Sigmoid colon (tissue), 7 donors: ENCODE data around the gene ARIH1. TPM values are rescaled to one million over a fixed set of nuclear protein-coding genes. Genes with fewer than 3 reads are reported as not detected.

Experiments
- DNase-seq: peaks from one replicate; pipeline ENCODE4 v3.0.0-alpha.2; 2019
- H3K27ac ChIP-seq, 4 donors: fragments of 200-600 bp; sonication (generic); one replicate each; pipeline ENCODE4 v1.5.1; 2016 to 2019; ENCODE audit warnings: mild to moderate bottlenecking in 1 of 4
- H3K27me3 ChIP-seq, 3 donors: fragments of 200-600 bp; sonication (generic); one replicate each; pipeline ENCODE4 v1.5.1; 2019; ENCODE audit warnings: mild to moderate bottlenecking in 1 of 3
- H3K36me3 ChIP-seq, 4 donors: fragments of 200-600 bp; sonication (generic); one replicate each; pipeline ENCODE4 v1.5.1; 2016 to 2019
- H3K4me1 ChIP-seq, 4 donors: fragments of 200-600 bp; sonication (generic); one replicate each; pipeline ENCODE4 v1.5.1; 2017 to 2019
- H3K4me3 ChIP-seq, 4 donors: fragments of 200-600 bp; sonication (generic); one replicate each; pipeline ENCODE4 v1.5.1; 2017 to 2019; ENCODE audit warnings: mild to moderate bottlenecking in 2 of 4, moderate library complexity in 1 of 4
- H3K9me3 ChIP-seq, 4 donors: fragments of 200-600 bp in 3 of 4; sonication (generic) in 3 of 4; one replicate each; pipeline versions ENCODE4 v1.5.1 to v1.6.1; 2013 to 2019
- CTCF ChIP-seq, 4 experiments: fragments of 450-650 bp in 3 of 4; fragments of 200-600 bp in 1 of 4; IDR thresholded peaks; one replicate each; pipeline ENCODE4 v1.5.1; 2016 to 2019; ENCODE audit warnings: antibody characterized with exemption in 4 of 4, mild to moderate bottlenecking in 3 of 4, moderate library complexity in 2 of 4
- EP300 ChIP-seq, 4 donors: sonication (generic); formaldehyde crosslinking; IDR thresholded peaks; one replicate each; pipeline ENCODE4 v1.6.1; 2017; ENCODE audit warnings: antibody characterized with exemption in 4 of 4
- POLR2A ChIP-seq, 2 donors: fragments of 450-650 bp; IDR thresholded peaks; one replicate each; pipeline ENCODE4 v1.6.1; 2016; ENCODE audit warnings: antibody characterized with exemption in 2 of 2, mild to moderate bottlenecking in 2 of 2, moderate library complexity in 2 of 2
- POLR2AphosphoS5 ChIP-seq, 4 donors: sonication (generic); formaldehyde crosslinking; IDR thresholded peaks; one replicate each; pipeline ENCODE4 v1.6.1; 2017; ENCODE audit warnings: antibody characterized with exemption in 4 of 4
- WGBS, 2 donors: extraction: QIAGEN DNeasy Blood & Tissue Kit; methylation state at CpG; one replicate each; pipeline ENCODE4 v1.1.7; 2013; 5-methylcytosine and 5-hydroxymethylcytosine counted together
- intact Hi-C: fragments of 100-400 bp; cut with DNase I; formaldehyde crosslinking; loops from one replicate; pipeline ENCODE4 v1.15.1; 2023
- polyA plus RNA-seq, 3 donors: library from polyadenylated mRNA; stranded (reverse); fragments of 200-250 nt; gene quantifications; one replicate each; pipeline ENCODE4 v1.2.3, GENCODE V29; 2013
- total RNA-seq, 4 donors: library from RNA; depleted of rRNA; stranded (reverse); fragments of >200 nt; gene quantifications; one replicate each; pipeline ENCODE4 v1.1.0, GENCODE V29; 2016
- donor health status: healthy with polysubstance abuse.
- donor health status: Bipolar disorder and iron deficiency.
- donor health status: healthy.

The ARIH1 gene
- total and polyA plus RNA-seq, 7 donors: 10.8 to 69.5 (median 36.4) TPM

- H3K9me3 ChIP-seq: no peaks in the 10 kb centered on the region
- H3K27ac ChIP-seq: no peak overlapping the region
- no peaks in the 10 kb centered on the region for H3K27me3 ChIP-seq
- no peaks in the 10 kb centered on the region for H3K4me1 ChIP-seq
- intact Hi-C loops: no loop called here
- no peak overlapping the region for H3K4me3 ChIP-seq
- no peaks in the 10 kb centered on the region for H3K36me3 ChIP-seq
- 85 to 86% methylated on average over 6 of the region's 6 CpGs for WGBS, 2 donors
- TF ChIP-seq POLR2A (IDR thresholded peaks at IDR 0.05) (no peak), CTCF (IDR thresholded peaks at IDR 0.05) (no peak), POLR2AphosphoS5 (IDR thresholded peaks at IDR 0.05) (no peak), EP300 (IDR thresholded peaks at IDR 0.05) (no peak)
- no peak for DNase-seq
Observed at GRCh38 chr15:72450805-72451204, 23.3 kb upstream of the ARIH1 start.

- no peaks in the 10 kb centered on the region for H3K36me3 ChIP-seq
- no peak for DNase-seq
- TF ChIP-seq POLR2A (IDR thresholded peaks at IDR 0.05): no peak
- TF ChIP-seq POLR2AphosphoS5 (IDR thresholded peaks at IDR 0.05): no peak
- TF ChIP-seq CTCF (IDR thresholded peaks at IDR 0.05): no peak
- TF ChIP-seq EP300 (IDR thresholded peaks at IDR 0.05): no peak
- no peak overlapping the region for H3K4me3 ChIP-seq
- no peaks in the 10 kb centered on the region for H3K4me1 ChIP-seq
- H3K27ac ChIP-seq: no peak overlapping the region
- intact Hi-C loops: no loop called here
- WGBS, 2 donors: 64 to 86% methylated on average over 9 of the region's 9 CpGs
- H3K27me3 ChIP-seq: no peaks in the 10 kb centered on the region
- H3K9me3 ChIP-seq: no peaks in the 10 kb centered on the region
Observed at GRCh38 chr15:72451224-72451623, 22.9 kb upstream of the ARIH1 start.

- Histone ChIP-seq H3K4me1 (peaks cover 0 to 5% (median 0%) of the 10 kb centered on the region in 4 donors), H3K36me3 (no peaks in the 10 kb centered on the region), H3K9me3 (no peaks in the 10 kb centered on the region), H3K27ac (no peak overlapping the region), H3K27me3 (no peaks in the 10 kb centered on the region), H3K4me3 (no peak overlapping the region)
- DNase-seq: no peak
- TF ChIP-seq POLR2AphosphoS5 (IDR thresholded peaks at IDR 0.05) (no peak), POLR2A (IDR thresholded peaks at IDR 0.05) (no peak), EP300 (IDR thresholded peaks at IDR 0.05) (no peak), CTCF (IDR thresholded peaks at IDR 0.05) (no peak)
- 96% methylated on average over 7 of the region's 7 CpGs for WGBS, 2 donors
- intact Hi-C loops: no loop called here
Observed at GRCh38 chr15:72456684-72457083, 17.4 kb upstream of the ARIH1 start.

GRCh38 chr15:72460402-72460801 lies 13.7 kb upstream of the ARIH1 start:
- Histone ChIP-seq H3K4me3 (no peak overlapping the region), H3K9me3 (no peaks in the 10 kb centered on the region), H3K27me3 (no peaks in the 10 kb centered on the region), H3K27ac (no peak overlapping the region), H3K4me1 (peaks cover 0 to 11% (median 0%) of the 10 kb centered on the region in 4 donors), H3K36me3 (no peaks in the 10 kb centered on the region)
- 93 to 95% methylated on average over 3 of the region's 3 CpGs for WGBS, 2 donors
- no peak for TF ChIP-seq POLR2A (IDR thresholded peaks at IDR 0.05)
- TF ChIP-seq CTCF (IDR thresholded peaks at IDR 0.05): no peak
- TF ChIP-seq EP300 (IDR thresholded peaks at IDR 0.05): no peak
- no peak for TF ChIP-seq POLR2AphosphoS5 (IDR thresholded peaks at IDR 0.05)
- no peak for DNase-seq
- intact Hi-C loops: no loop called here

- WGBS, 2 donors: 72 to 91% methylated on average over 2 of the region's 2 CpGs
Observed at GRCh38 chr15:72463702-72464101, 10.4 kb upstream of the ARIH1 start.

More at GRCh38 chr15:72463702-72464101, 10.4 kb upstream of the ARIH1 start:
- TF ChIP-seq POLR2A (IDR thresholded peaks at IDR 0.05): no peak
- TF ChIP-seq CTCF (IDR thresholded peaks at IDR 0.05): no peak
- TF ChIP-seq EP300 (IDR thresholded peaks at IDR 0.05): no peak
- TF ChIP-seq POLR2AphosphoS5 (IDR thresholded peaks at IDR 0.05): no peak
- Histone ChIP-seq H3K4me3 (no peak overlapping the region), H3K4me1 (peaks cover 0 to 11% (median 0%) of the 10 kb centered on the region in 4 donors), H3K27ac (no peak overlapping the region), H3K9me3 (no peaks in the 10 kb centered on the region), H3K36me3 (no peaks in the 10 kb centered on the region), H3K27me3 (no peaks in the 10 kb centered on the region)
- intact Hi-C loops: no loop called here
- no peak for DNase-seq
